GM21528 (cell line): Measurements from ENCODE around the gene AXIN2.
"Not testable (repeated sequence)": the region's sequence is repeated elsewhere in the genome, so short reads cannot be mapped to it uniquely, and the experiment has no call there.

Experiments used
- ATAC-seq: cut with Tn5 transposase; IDR thresholded peaks from one replicate; pipeline ENCODE4 v1.9.1; 2021; ENCODE audit warnings: mild to moderate bottlenecking, moderate library complexity; ENCODE audit not compliant: unreplicated experiment, low FRiP score

AXIN2 gene

GRCh38 chr17:65538675-65539529, 22.5 kb downstream of the AXIN2 start:
- ATAC-seq: no peak

- no peak for ATAC-seq
Observed at GRCh38 chr17:65537845-65538674, 23.4 kb downstream of the AXIN2 start.

GRCh38 chr17:65537343-65537844, 24.1 kb downstream of the AXIN2 start:
- ATAC-seq: no peak

- ATAC-seq: no peak
Observed at GRCh38 chr17:65536573-65537342, 24.7 kb downstream of the AXIN2 start.

DNA sequence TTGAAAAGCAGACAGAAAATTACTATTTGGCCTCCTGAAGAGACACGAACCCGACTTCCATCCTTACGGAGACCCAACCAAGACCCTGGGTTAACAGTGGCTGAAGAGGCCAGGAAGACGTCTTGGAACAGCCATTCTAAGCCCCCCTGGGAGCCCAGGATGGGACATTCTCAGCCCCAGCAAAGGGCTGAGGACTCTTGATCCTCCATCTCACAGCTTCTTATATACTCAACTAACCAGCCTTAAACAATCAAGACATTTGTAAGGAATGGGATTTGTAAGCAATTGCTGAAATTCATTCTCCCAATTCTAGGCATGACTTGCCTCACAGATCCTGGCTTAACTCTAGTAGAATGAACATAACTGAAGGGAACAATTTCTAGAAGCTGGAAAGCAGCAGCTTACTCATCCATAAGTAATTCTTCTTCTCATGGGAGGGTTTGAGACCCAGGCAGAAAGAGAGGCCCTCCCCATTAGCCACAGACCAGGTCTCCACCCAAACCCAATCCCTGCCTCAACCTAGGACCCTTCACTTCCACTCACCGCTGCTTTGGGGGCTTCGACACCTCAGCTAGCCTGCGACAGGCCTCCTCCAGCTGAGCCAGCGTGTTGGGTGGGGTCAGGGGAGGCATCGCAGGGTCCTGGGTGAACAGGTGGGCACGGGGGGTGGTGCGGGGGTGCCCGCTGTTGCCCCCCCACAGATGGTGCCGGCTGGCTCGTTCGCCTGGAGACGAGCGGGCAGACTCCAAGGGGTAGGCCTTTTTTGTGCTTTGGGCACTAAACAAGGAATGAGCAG, 25.5 kb downstream of the AXIN2 start:
- ATAC-seq: no peak

- ATAC-seq: no peak
Observed at GRCh38 chr17:65533852-65534457, 27.5 kb downstream of the AXIN2 start.

DNA sequence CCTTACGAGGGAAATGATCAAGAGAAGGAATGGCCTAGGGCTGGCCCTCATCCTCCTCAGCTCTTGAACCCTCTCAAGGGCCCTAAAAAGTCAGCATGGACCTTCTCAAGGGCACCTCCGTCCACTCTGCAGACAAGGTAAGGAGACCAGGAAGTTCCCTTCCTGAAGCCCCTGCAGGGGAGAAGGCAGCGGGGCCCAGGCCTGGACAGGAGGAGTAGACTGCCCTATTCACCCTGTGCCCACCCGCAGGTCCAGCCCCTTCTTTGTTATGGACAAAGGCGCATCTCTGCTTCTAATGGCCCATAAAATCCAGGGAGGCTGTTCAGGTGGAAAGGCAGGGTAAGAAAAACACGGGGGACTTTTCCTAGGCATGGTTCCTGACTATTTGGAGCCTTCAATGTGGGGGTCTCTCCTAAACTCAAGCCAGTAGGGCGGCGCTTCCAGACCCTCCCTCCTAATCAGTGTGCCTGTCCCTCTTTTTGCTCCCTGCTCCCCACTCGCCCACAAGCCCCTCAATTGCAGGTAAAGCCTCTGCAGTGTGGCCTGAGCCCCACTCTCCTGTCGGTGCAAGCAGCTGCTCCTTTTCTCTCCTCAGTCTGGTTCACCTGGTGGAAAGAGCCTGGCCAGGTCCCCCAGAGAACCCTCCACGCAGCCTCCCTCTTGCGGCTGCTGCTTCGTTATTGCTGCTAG, 28.2 kb downstream of the AXIN2 start:
- ATAC-seq: no peak

- no peak for ATAC-seq
Observed at GRCh38 chr17:65532101-65532890, 29.2 kb downstream of the AXIN2 start.

DNA sequence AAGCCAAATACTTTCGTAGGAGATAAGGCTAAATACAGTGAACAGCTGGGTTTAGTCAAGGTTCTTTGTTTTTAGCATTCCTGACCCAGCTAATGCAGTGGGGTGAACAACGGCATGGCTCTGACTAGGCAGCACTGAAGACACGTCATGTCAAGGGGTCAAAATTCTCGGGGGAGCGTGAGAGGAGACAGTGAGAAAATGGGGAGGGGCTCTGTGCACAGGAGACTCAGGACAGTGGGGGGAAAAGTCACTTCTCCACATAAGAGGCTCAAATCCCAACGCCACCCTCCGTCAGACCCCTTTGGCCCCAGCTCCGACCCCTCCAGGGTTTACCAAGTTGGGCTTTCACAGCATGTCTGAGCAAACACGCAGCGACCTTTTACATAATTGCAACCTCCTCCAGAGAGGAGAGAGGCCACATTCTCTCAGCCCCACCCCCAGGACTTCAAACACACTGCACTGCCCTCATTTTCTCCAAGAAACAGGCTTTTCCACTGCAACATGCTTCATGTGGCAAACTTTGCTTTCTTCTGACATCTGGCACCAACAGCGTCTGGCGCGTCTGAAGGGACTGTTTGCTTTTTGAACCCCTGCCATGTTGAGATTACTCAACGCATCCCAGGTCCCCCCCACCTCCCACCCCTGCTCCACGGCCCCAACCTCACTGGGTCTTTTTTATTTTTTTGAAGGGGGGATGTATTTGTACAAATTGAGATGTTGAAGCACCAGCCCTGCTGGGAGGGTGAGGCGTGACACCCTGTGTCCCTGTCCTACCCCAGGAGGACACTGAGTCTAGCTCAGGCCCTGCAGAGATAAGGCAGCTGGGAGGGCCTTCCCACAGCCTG, 30.0 kb downstream of the AXIN2 start:
- ATAC-seq: no peak

- ATAC-seq: no peak
Observed at GRCh38 chr17:65530523-65531255, 30.8 kb downstream of the AXIN2 start.

GRCh38 chr17:65529761-65530522, 31.5 kb downstream of the AXIN2 start:
- ATAC-seq: no peak

DNA sequence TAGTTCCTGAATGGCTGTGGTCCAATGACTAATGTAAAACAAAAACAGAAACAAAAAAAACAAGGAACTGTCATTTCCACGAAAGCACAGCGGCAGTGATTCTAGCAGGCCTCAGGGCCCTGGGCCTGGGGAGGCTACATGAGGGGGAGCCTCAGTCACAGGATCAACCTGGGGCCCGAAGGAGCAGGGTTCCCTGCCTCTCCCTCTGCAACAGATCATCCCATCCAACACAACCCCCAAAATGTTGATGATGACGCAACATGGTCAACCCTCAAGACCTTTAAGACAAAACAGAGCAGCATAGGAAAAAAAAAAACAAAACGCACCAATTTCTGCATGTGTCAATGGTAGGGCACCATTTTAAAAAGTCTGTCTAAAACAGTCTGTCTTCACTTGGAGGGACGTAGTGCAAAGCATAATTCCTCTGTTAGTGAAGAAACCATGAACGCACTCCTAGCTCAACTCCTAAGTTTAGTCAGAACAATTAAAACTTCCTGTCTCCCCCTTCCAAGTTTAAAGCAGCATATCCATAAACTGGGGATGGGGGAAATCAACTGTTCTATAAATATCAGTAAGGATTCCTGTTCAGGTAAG, 32.3 kb downstream of the AXIN2 start:
- no peak for ATAC-seq

DNA sequence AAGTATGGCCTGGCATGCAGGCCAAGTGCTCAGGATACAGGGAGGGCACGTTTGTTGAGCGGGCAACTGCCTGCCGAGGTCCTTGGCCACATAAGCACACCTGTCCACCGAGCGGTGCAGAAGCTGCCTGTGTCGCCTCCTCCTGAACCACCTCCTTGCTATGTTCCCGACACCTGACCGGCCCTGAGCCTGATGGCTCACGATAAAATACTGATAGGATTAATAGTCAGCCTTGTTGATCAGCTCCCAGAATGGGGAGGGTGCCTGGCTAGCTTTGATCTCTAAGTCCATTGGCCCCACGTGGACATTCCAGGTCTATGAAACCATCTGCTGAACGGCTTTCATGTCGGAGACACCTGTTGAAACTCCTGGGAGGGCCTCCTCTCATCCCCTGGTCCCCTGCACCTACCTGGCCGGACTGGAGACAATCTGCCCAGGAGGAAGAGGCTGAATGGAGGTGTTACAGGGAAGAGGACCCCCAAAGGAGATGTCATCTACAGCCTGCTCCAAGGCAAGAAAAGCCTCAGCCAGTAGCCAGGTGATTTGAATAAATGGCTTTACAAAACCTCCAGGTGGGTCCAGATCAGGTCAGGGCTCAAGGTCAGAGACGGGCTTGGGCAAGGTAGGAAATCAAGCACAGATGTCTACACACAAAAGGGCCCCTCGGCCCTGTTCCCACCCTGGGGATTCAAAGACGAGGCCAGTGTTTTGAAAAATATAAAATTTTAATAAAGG, 33.4 kb downstream of the AXIN2 start:
- ATAC-seq: no peak

DNA sequence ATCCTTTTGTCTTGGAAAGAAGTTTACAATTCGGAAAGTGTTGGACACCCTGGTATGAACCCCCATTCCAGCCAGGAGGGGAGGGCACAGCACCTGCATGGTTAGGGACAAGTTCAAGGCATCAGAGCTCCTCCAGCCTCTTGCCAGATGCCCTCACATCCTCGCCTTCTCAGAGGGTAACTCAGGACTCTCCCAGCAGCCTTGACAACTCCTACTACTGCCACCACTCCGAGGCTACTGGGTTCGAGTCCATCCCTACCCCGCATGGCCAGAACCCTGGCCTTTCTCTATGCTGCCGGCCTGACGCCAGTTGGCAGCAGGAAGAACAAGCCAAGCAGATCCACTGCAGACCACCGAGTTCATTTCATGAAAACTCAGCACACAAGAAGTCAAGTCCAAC, 34.1 kb downstream of the AXIN2 start:
- ATAC-seq: no peak

GRCh38 chr17:65526854-65527253, 34.6 kb downstream of the AXIN2 start:
- ATAC-seq: not testable (repeated sequence)
